Measurements from ENCODE around the gene NOXA1.
A peak's percentile ranks its signal among the peaks of the same experiment; 100 is the strongest.
"Not testable (repeated sequence)": the region's sequence is repeated elsewhere in the genome, so short reads cannot be mapped to it uniquely, and the experiment has no call there.

The NOXA1 gene, protein sequence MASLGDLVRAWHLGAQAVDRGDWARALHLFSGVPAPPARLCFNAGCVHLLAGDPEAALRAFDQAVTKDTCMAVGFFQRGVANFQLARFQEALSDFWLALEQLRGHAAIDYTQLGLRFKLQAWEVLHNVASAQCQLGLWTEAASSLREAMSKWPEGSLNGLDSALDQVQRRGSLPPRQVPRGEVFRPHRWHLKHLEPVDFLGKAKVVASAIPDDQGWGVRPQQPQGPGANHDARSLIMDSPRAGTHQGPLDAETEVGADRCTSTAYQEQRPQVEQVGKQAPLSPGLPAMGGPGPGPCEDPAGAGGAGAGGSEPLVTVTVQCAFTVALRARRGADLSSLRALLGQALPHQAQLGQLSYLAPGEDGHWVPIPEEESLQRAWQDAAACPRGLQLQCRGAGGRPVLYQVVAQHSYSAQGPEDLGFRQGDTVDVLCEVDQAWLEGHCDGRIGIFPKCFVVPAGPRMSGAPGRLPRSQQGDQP

DNA sequence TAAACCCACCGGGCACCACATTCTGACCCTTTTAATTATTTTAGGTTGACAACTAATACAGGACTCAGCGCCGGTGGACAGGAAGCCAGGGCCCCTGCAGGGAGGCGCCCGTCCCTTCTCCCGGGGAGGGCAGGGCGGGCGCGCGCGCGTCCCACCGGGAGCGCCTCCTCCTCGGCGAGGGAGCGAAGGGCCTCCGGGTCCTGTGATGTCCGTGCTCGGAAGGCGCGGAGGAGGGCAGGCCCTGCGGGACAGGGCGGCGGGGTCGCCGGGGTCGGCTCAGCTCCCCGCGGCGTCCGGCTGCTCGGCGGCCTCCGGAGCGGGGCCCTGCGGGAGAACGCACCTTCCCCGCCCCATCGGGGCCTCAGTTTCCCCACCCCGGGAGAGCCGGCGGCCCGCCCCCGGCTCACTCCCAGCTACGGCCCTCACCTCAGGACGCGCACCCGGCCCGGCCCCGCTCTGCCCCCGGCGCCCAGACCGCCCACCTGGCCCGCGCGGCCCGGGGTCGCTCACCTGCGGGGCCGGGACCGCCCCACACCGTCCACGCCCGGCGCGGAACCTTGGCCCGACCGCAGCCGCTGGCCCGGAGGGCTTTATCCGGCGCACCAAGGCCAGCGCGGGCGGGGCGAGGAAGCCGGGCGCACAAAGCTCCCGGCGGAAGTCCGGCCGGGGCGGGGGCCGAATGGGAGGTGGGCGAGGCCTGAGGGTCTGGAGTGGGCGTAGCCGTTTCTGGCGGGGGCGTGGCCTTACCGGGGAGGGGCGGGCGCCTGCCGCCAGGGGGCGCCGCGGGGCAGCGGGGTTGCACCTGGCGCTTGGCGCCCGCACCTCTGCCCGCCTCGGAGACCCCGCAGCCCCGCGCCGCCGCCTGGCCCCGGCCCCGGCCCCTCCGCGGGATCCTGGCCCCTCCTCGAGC, at the start of gene NOXA1, which contains the start of gene EXD3:
NOXA1 (plus strand) TSS at position 790 of the 910 bp plus-strand sequence. CDS start 137 bp downstream, outside the sequence.
EXD3 (minus strand) TSS at position 559 of the 910 bp plus-strand sequence. CDS start 27,805 bp downstream, outside the sequence.
- no peak for DNase-seq (ENCODE audit: low read depth)

DNA sequence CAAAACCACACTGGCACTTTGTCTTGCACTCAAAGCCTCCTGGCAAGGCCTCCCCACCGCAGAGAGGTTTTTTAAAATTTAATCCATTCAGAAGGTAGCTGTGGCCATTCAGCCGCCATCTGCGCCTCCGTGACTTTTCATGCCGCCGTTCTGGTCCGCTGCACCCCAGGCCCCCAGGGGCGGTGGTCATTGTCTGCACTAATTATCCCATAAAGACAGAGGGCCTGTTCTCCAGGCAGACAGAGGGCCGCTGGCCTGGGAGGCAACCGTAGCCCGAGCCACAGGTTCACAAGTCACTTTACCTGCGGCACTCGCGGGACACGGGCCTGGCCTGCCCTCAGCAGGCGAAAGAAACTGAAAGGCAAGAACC, 49.6 kb upstream of the NOXA1 start:
- DNase-seq (ENCODE audit: low read depth): no peak

DNA sequence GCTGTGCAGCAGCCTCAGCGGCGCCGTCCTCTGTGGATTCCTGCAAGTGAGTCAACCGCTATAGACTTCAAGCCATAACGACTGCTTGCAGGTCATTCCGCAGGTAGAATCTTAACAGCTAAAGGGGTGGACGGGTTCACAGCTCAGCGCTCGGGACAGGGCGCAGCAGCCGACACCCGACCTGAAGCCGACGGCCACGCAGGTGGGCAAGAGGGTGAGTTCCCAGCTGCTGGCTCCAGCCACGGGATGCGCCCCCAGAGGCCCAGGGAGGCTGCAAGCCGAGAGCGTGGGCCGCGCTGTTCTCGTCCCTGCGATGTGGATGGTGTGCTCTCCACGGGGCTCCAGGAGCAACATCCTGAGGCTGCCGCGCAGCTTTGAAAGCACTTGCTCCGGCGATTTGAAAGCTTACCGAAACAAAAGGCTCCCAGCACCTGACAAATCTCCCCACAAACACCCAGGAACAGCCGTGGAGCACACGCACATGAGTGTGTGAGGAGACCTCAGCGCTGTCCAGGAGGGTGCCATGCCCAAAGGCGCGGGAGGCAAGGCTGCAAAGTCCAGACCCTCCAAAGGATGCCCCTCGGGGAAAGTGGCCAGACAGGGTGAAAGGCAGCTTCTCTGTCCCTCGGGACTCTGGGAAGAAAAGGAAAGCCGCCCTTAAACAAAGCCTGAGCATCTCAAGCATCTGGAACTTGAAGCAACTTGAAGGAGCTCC, 48.9 kb upstream of the NOXA1 start:
- DNase-seq (ENCODE audit: low read depth): no peak

DNA sequence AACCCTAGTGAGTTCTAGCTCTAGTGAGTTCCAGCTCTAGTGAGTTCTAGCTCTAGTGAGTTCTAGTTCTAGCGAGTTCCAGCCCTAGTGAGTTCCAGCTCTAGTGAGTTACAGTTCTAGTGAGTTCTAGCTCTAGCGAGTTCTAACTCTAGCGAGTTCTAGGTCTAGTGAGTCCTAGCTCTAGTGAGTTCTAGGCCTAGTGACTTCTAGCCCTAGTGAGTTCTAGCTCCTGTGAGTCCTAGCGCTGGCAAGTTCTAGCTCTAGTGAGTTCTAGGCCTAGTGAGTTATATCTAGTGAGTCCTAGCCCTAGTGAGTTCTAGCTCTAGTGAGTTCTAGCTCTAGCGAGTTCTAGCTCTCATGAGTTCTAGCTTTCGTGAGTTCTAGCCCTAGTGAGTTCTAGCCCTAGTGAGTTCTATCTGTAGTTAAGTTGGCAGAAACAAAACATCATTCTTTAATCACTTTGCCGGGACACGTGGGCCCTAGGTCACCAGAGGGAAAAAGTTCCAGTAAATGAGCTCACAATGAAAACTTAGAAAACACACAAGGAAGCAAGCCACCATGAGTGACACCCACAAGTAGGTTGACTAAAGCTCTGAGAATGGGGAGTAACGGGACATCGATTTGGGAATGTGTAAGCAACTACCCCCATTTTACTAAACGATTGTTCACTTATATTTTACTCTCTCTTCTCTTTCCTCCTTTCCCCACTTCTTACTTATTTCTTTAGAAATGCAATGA, 47.7 kb upstream of the NOXA1 start:
- DNase-seq (ENCODE audit: low read depth): no peak

DNA sequence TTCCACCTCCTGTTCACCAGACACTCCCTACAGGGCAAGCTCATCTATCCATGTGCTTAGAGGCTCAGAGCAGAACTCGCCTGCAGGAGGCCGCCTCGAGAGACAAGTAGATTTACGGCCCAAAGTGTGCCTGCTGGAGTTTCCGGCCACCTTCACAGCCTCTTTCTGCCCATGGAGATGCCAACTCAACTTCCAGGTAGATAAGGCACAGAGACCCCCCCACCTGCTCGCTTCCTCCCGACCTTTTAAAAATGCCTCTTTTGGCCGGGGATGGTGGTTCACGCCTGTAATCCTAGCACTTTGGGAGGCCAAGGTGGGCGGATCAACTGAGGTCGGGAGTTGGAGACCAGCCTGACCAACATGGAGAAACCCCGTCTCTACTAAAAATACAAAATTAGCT, 46.8 kb upstream of the NOXA1 start:
- no peak for DNase-seq (ENCODE audit: low read depth)

DNA sequence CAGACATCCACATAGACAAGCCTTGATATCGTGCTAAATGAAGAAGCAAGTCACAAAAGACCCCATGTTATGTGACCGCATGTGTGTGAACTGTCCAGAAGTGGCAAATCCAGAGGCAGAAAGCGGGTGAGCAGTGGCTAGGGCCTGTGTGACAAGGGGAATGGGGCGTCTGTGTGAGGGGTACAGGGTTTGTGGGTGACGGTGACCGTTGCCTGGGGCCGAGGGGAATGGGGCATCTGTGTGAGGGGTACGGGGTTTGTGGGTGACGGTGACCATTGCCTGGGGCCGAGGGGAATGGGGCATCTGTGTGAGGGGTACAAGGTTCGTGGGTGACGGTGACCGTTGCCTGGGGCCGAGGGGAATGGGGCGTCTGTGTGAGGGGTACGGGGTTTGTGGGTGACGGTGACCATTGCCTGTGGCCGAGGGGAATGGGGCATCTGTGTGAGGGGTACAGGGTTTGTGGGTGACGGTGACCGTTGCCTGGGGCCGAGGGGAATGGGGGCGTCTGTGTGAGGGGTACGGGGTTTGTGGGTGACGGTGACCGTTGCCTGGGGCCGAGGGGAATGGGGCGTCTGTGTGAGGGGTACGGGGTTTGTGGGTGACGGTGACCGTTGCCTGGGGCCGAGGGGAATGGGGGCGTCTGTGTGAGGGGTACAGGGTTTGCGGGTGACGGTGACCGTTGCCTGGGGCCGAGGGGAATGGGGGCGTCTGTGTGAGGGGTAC, 44.3 kb upstream of the NOXA1 start:
- DNase-seq (ENCODE audit: low read depth): not testable (repeated sequence)

DNA sequence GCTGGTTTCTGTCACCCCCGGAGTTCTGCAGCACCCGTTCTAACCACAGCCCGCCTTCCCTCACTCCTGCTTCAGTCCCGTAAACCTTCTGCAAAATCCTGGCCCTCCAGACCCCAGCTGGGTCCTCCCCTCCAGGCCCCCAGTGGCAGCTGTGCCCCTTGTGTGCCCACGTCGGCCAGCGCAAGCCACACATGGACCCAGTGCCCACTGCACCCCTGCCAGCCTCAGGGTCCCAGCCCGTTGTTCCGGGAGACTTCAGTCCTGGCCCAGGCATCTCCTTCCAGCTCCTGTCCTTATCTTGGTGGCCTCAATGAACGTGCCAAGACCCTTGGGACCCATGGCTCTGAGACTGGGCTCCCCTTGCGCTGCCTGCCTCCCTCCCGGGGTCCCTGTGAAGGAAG, 43.4 kb upstream of the NOXA1 start:
- no peak for DNase-seq (ENCODE audit: low read depth)

DNA sequence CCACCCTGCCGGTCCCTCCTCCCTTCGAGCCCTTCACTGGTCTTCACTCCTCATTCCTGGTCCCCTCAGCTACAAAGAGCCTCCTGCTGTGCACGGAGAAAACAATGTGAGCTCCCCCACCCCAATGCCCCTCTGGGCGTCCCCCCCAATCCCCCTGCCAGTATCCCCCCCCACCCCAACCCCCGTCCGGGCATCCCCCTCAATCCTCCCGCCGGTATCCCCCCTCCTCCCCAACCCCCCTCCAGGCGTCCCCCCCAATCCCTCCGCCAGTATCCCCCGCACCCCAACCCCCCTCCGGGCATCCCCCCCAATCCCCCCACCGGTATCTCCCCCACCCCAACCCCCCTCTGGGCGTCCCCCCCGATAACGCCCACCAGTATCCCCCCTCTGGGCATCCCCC, 43.0 kb upstream of the NOXA1 start:
- DNase-seq (ENCODE audit: low read depth): no peak

DNA sequence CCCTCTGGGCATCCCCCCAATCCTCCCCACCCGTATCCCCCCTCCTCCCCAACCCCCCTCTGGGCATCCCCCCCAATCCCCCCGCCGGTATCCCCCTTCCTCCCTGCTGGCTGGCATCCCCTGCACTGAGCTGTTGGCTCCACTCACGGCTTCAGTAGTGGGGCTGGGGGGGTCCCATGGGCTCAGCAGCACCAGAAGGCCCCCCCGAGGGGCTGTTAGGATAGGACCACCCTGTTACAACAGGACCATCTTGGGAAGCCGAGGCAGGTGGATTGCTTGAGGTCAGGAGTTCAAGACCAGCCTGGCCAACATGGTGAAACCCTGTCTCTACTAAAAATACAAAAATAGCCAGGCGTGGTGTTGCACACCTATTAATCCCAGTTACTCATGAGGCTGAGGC, 42.6 kb upstream of the NOXA1 start:
- no peak for DNase-seq (ENCODE audit: low read depth)

DNA sequence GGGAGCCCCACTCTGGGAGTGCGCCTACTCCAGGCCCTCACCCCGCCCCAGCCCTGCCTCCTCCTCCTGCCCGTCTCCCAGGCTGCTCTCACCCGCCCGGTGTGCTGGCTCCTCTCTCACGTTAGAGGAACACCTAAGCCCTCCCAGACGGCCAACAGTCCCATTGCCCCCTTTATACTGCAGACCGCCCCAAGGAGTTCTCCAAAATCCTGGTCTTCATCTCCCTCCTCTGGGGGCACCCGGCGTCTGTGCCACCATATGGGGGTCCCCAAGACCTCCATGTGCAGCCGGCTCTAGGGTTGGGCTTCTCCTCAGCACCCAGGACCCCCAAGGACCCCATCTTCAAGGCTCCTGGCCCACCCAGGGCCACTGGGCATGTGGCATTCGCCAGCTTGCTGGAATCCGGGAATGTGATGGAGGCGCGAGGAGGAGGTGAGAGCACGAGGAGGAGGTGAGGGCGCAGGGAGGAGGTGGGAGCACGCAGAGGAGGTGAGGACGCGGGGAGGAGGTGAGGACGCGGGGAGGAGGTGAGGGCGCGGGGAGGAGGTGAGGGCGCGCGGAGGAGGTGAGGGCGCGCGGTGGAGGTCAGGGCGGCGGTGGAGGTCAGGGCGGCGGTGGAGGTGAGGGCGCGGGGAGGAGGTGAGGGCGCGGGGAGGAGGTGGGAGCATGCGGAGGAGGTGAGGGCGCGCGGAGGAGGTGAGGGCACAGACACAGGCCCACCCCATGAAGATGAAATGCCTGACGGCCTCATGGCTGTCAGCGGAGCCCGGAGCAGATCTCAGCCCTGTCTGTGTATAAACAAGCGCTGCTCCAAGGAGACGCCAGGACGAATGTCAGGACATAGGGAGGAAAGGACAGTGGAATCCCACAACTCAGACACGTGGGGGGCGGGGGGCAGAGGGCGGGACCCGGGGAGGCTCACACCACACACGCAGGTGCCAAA, 41.4 kb upstream of the NOXA1 start:
- no peak for DNase-seq (ENCODE audit: low read depth)

DNA sequence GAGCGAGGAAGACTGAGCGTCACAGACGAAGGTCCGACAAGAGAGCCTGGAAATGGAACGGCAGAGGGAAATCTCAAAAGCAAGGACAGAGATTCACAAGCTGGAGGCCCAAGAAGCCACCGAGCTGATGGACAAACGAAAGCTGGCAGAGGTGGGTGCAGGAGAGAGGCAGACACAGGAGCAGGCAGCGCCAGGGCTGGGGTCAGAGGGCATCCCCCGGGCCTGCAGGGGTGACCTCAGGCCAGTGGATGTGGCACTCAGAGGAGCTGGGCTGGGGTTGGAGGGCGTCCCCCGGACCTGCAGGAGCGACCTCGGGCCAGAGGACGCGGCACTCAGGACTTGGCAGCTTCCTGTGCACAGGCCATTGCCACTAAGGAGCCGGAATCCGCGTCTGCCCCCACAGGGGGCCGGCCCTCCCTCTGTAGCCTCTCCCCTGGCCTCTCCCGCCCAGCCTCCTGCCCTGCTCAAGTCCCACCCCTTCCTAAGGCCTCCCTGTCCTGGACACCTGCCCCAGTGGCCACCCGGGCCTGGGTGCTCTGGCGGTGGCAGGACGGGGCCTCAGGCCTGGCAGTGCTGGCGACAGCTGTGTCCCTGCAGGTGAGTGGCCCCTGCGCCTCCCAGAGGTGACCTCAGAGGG, 40.6 kb upstream of the NOXA1 start:
- no peak for DNase-seq (ENCODE audit: low read depth)

DNA sequence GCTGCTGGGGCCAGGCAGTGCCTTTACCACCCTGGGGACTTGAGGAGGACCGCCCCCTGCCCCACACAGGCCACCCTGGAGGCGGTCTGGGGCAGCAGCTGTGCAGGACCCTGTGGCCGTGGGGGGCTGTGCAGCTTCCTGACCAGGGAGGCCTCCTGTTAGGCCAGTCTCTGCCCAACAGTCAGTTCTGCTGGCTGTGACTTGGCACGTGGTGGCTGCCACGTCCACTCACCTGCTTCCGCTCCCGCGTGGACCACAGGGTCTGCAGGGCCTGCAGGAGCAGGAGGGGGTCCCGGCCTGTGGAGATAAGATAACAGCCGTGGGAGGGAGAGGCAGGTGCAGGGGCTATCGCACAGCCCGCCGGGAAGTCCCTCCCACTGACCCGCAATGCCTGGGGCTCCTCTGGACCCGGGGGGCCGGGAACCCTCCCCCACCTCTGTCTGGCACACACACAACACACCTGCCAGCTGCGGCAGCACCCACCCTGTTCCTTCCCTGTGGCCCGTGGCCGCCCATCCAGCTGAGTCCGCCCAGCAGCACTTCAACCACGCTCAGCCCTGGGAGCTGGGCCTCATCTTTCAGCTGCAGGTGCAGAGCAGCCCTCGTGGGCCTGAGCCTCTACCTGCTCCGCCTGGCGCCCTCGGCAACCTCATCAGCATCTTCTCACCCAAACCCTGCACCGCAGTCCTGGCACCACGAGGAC, 40.0 kb upstream of the NOXA1 start:
- no peak for DNase-seq (ENCODE audit: low read depth)

DNA sequence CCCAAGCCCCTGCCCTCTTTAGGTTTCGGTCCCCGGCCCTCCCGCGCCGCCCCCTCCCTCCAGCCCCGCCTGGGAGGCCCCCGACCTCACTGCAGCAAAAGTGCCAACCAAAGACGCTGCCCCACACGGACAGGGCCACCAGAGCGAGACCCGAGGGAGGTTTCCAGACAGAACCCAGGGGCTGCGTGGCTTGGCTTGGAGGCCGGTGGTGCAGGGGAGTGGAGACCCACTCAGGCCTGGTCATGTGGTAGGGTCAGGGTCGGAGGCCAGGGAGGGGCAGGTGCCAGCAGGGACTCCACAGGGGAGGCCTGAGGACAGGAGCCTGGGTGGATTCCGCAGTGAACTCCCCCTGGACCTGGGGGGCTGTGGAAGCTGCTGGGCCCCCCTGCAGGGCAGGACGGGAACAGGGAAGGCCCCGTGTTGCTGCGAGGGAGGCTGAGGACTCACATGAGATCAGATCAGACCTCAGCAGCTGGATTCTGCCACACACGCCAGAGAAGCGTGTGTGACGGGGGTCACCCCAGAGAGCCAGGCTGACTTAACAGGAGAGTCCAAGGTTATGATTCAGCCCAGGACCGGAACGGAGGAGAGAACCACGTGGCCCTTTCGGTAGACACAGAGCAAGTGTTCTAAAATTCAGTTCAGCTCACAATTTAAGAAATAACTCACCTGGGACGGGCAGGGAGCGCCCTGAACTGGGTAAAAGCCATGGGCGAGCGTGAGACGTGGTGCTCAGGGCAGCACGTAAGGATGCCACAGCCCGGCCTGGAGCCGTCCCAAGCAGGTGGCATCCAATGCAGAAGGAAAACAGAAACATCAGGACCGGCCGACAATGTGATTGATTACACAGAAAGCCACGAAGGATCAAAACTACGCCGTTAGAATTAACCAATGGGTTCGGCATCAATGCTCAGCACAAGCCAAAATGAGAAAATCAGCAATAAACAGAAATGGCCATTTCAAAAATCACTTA, 39.1 kb upstream of the NOXA1 start:
- DNase-seq (ENCODE audit: low read depth): peak; percentile 13

DNA sequence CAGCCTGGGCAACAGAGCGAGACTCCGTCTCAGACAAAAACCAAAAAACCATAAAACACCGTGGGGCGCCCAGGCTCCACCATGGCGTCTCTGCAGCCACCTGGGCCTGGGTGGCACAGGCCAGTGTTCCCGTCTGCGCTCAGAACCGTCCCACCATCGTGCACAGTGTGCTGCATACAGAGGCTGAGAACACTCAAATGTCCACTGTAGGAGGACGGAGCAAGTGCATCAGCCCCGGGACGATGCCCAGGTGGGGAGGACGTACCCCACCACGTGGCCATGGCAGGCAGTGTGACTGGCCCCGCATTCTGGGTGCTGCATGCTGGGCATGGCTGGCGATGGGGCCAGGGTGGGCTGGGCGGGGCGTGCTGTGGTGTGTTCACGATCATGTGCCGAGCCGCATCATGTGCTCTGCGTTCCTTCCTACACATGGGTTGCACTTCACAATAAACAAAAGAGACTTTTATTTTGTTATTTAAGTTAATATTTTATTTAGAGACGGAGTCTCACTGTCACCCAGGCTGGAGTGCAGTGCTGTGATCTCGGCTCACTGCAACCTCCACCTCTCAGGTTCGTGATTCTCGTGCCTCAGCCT, 38.0 kb upstream of the NOXA1 start:
- no peak for DNase-seq (ENCODE audit: low read depth)

DNA sequence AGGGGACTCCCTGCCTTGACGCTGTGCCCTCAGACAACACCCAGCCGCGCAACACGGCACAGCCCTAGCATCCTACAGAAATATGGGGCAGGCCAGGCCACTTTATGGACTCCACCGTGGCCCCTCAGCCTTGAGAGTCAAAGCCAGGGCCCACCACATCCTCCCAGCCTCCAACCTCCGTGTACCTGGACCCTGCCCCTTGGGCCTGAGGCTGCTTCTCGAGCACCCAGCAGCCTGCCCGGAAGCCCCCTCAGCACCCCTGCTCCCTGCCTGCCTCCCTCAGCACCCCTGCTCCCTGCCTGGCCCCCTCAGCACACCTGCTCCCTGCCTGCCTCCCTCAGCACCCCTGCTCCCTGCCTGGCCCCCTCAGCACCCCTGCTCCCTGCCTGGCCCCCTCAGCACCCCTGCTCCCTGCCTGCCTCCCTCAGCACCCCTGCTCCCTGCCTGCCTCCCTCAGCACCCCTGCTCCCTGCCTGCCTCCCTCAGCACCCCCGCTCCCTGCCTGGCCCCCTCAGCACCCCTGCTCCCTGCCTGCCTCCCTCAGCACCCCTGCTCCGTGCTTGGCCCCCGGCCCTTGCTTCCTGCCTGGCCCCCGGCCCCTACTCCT, 36.6 kb upstream of the NOXA1 start:
- not testable (repeated sequence) for DNase-seq (ENCODE audit: low read depth)

DNA sequence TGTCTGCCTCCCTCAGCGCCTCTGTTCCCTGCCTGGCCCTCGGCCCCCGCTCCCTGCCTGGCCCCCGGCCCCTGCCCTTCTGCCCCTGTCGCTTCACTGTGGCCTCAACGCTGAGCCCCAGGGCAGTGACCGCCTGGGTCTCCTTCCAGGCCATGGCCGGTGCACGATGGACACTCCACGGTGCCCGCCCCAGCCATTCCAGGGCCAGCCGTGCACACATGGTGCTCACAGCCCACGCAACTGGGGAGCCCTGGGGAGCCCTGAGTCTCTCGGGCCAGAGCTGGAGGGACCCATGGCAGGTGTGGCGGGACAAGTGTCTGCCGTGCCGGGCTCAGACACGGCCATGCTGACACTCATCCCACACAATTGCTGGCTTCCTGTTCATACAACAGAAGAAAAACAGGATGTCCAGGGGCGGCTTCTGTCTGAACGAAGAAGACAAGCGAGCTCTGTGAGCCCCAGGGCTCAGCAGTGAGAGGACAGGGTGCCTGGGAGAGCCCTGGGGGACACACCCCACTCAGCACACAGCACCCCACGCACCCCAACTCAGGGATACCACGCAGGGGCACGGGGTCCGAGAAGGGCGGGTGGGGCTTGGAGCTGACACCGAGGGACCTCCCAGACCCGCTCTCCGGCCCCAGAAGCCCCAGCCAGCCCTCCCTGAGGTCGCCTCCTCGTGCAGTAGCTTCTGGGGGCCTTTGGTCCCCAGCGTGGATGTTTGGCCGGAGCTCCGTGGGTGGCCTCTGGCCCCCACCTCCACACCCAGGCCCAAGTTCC, 35.9 kb upstream of the NOXA1 start:
- DNase-seq (ENCODE audit: low read depth): no peak
